Measurements from ENCODE around the gene C12orf76.
"Not testable (repeated sequence)": the region's sequence is repeated elsewhere in the genome, so short reads cannot be mapped to it uniquely, and the experiment has no call there.

C12orf76 gene

GRCh38 chr12:110023059-110023980 lies 25.0 kb downstream of the C12orf76 start:
- DNase-seq (ENCODE audit: low read depth, low spot score): no peak

DNA sequence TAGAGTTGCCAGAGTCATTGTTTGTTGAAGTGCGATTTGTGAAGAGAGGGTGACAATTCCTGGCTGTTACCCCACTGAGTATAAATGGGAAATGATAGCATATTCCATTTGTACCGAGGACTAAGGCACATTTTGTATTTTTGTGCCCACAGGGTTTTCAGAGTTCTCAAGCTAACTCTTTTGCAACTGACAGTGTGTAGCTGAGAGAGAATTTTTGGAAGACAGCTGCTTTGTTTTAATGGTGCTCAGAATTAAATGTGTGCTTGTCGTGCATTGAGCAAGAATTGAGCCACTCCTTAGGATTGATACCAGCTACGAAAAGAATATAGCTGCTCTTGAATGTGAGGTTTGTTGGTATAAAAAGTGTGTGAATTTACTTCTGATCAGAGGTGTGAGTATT lies 27.4 kb downstream of the C12orf76 start:
- DNase-seq (ENCODE audit: low read depth, low spot score): no peak

GRCh38 chr12:110015132-110015531 lies 33.2 kb downstream of the C12orf76 start:
- DNase-seq (ENCODE audit: low read depth, low spot score): no peak

- DNase-seq (ENCODE audit: low read depth, low spot score): no peak
These were observed 35.7 kb downstream of the C12orf76 start for GRCh38 chr12:110012659-110013058.

DNA sequence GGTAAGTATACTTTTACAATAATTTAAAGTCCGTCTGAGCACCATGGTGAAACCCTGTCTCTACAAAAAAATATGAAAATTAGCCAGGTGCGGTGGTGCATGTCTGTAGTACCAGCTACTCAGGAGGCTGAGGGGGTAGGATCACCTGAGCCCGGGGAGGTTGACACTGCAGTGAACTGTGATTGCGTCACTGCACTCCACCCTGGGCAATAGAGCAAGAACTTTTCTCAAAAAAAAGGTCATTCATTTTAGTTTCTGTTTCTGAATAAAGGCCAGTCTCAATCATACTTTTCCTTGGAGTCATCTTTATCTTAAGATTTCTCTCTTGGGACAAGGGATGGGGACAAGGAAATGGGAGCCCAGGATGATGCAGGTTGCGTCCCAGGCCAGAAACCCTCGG lies 36.2 kb downstream of the C12orf76 start:
- no peak for DNase-seq (ENCODE audit: low read depth, low spot score)

DNA sequence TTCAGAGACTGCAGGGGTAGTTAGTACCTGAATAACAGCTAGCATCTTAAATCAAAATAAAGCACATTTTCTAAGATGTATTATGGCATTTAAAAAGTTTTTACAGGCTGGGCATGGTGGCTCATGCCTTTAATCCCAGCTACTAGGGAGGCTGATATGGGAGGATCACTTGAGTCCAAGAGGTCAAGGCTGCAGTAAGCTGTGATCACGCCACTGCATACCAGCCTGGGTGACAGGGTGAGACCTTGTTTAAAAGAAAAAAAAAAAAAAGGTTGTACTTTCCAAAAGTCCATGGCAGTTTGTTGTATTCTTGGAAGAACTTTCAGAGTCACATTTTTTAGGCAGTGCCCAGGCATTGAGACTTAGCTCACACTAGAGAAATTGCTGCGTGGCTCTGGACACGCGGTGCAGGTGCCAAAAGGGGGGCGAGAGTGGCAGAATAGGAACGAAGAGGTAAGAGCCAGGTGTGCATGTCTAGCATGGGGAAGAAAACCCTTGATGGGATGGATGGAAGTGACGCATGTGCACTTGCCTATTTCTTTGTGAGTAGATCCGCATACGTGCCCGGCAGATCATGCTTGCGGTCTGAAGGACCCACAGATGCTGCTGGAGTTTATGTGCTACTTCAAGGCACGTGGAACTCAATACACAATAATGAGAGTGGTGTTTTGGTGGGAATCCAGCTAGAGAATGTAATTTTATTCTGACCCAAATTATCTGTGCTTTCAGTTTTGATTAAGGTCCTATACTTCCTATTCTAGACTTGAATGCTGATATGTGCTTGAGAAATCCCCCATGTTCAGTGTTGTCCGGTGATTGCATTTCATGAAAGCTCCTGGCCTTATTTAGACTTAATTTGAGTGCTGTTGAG lies 37.2 kb downstream of the C12orf76 start:
- no peak for DNase-seq (ENCODE audit: low read depth, low spot score)

- not testable (repeated sequence) for DNase-seq (ENCODE audit: low read depth, low spot score)
These were observed 39.5 kb downstream of the C12orf76 start for GRCh38 chr12:110008681-110009398.

DNA sequence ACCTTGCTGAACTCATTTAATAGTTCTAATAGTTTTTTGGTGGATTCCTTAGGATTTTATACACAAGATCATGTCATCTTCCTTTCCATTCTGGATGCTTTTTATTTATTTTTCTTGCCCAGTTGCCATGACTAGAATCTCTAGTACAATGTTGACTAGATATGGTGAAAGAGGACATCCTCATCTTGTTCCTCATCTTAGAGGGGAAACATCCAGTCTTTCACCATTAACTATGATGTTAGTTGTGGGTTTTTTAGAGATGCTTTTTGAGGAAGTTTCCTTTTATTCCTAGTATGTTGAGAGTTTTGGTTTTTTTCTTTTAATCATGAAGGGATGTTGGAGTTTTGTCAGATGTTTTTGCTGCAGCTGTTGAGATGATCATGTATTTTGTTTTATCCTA lies 40.4 kb downstream of the C12orf76 start:
- no peak for DNase-seq (ENCODE audit: low read depth, low spot score)

GRCh38 chr12:110006115-110006514 lies 42.2 kb downstream of the C12orf76 start:
- no peak for DNase-seq (ENCODE audit: low read depth, low spot score)

- no peak for DNase-seq (ENCODE audit: low read depth, low spot score)
These were observed 42.9 kb downstream of the C12orf76 start for GRCh38 chr12:110005319-110005973.

DNA sequence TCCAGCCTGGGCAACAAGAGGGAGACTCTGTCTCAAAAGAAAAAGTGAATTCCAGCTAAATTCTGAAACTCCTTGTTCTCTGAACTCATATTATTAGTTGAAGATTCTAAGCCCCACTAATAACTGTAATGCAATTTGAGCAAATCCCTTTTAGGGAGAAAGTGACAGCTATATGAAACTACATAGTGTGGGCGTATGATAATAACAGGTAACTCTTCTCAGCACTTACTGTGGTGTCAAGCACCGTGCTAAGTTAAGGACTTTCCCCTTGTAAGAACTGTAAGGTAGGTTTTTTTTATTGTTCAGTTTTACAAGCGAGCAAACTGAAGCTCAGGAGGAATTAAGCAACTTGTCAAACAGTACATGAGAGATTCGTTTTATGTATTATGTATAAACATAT lies 43.7 kb downstream of the C12orf76 start:
- no peak for DNase-seq (ENCODE audit: low read depth, low spot score)

DNA sequence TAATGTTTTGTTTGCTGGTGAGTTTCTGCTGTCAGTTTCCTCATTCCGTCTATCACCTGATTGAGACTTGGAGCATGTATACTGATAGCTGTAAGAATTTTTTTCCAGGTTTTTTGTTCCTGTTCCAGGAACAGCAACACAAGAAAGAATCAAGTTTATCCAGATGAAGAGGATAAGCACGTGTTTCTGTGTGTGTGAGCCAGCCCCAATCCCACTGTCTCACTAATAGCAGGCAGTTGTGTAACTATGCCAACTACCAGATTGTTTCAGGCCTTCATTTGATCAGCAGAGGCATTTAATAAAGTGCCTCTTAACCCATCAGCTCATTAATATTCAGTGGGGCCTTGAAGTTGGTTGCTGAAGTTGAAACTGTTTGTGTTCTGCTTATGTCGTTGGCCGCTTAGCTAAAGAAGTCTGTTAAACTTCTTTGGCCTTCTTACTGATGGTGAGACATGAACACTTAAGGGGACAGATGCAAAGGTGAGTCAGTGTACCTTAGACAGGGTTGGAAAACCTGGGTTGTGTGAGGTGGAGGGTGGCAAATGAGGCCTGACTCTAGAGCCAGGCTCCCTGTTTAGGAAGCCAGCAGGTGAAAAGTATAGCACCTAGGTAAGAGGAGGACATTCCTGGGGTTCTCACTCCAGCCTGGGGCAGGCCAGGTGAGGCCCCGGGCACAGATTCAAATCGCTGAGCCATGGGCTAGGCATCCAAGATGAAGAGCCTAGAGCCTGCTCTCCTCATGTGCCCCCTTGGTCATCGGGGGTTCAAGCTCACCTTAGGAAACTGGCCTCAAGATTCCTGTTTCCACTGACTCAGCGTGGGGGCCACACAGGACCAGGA lies 45.4 kb downstream of the C12orf76 start:
- no peak for DNase-seq (ENCODE audit: low read depth, low spot score)

DNA sequence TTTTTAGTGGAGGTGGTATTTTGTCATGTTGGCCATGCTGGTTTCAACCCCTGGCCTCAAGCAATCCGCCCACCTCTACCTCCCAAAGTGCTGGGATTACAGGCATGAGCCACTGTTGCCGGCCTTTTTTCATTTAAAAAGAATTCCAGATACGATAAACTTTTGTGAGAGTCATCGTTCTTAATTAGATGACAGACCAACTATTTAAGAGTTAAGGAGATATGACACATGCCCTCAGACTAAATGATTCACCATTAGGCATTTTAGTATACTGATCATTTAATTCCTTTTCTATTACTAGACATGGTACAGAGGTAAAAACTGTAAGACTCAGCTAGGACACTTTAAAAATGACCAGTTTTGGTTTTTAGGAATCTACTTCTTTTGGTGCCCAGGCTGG lies 46.7 kb downstream of the C12orf76 start:
- DNase-seq (ENCODE audit: low read depth, low spot score): no peak

GRCh38 chr12:109999983-110000505 lies 48.3 kb downstream of the C12orf76 start:
- no peak for DNase-seq (ENCODE audit: low read depth, low spot score)

DNA sequence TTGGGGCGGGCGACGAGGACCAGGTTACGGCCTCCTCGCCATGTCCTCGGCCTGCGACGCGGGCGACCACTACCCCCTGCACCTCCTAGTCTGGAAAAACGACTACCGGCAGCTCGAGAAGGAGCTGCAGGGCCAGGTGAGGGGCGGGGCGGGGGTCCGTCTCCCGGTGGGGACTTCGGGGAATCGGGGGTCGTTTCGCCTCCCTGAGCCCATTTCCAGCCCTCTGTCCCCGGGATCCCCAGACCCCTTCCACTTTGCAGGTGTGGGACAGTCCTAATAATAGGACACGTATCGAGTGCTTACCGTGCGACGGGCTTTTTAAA lies 48.7 kb downstream of the C12orf76 start:
- no peak for DNase-seq (ENCODE audit: low read depth, low spot score)

GRCh38 chr12:109998904-109999648 lies 49.2 kb downstream of the C12orf76 start, which contains the start of gene ANKRD13A:
Gene ANKRD13A (plus strand): TSS chr12:109999430. CDS start chr12:109999689, 259 bp downstream.
- DNase-seq (ENCODE audit: low read depth, low spot score): peak; percentile 82

GRCh38 chr12:109998241-109998903 lies 50.0 kb downstream of the C12orf76 start:
- no peak for DNase-seq (ENCODE audit: low read depth, low spot score)

DNA sequence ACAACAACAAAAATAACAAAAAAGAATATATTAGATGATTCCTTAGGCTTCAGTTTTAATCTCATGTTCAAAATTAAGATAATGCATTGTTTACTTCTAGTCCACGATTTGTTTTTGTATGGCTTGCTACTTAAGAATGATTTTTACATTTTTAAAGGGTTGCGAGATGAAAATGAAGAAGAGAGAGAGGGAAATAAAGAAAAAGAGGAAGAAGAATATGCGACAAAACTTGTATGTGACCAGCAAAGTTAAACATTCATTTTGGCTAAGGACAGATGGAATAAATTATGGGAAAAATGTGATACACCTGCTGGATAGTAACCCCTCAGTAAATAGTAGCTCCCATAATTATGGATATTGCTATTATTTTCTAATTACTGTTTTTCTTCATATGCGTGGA lies 50.9 kb downstream of the C12orf76 start:
- DNase-seq (ENCODE audit: low read depth, low spot score): no peak

DNA sequence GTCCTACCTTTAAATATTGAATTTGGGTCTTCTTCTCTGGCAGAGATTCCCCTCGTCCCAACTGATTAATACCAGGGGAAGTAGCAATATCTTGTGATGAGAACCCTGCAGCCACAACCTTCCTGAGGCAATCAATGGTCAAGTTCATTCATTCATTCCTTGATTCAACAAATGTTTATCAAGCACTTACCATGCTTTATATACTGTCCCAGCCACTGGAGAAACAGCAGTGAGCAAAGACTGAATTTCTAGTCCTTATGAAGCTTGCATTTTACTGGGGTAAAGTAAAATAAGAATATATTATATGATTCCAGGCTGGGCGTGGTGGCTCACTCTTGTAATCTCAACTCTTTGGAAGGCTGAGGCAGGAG lies 51.9 kb downstream of the C12orf76 start:
- no peak for DNase-seq (ENCODE audit: low read depth, low spot score)
